ENCODE data around the gene UFSP1.

UFSP1 gene

GRCh38 chr7:100882201-100882600 lies 7.3 kb downstream of the UFSP1 start:
- DNase-seq (ENCODE audit: low read depth), result no peak

- no peak for DNase-seq (ENCODE audit: low read depth)
Measured at GRCh38 chr7:100881136-100881535, 8.4 kb downstream of the UFSP1 start.

- DNase-seq (ENCODE audit: low read depth), result no peak
Measured at GRCh38 chr7:100880645-100881044, 8.9 kb downstream of the UFSP1 start.

GRCh38 chr7:100879685-100880261 lies 9.7 kb downstream of the UFSP1 start:
- DNase-seq (ENCODE audit: low read depth), result no peak

- no peak for DNase-seq (ENCODE audit: low read depth)
Measured at GRCh38 chr7:100878685-100879084, 10.8 kb downstream of the UFSP1 start.

GRCh38 chr7:100878013-100878412 lies 11.5 kb downstream of the UFSP1 start:
- no peak for DNase-seq (ENCODE audit: low read depth)

- DNase-seq (ENCODE audit: low read depth), result no peak
Measured at GRCh38 chr7:100875356-100875751, 14.2 kb downstream of the UFSP1 start.

GRCh38 chr7:100874577-100875355 lies 14.7 kb downstream of the UFSP1 start, which contains the start of gene SRRT:
Gene SRRT, plus strand, starts transcription at chr7:100875103. Its CDS starts 488 bp downstream, at chr7:100875591.
- peak; percentile 98 for DNase-seq (ENCODE audit: low read depth)

GRCh38 chr7:100874300-100874576 lies 15.3 kb downstream of the UFSP1 start:
- DNase-seq (ENCODE audit: low read depth), result no peak

GRCh38 chr7:100873599-100874299 lies 15.8 kb downstream of the UFSP1 start:
- no peak for DNase-seq (ENCODE audit: low read depth)

GRCh38 chr7:100867776-100868485 lies 21.6 kb downstream of the UFSP1 start:
- DNase-seq (ENCODE audit: low read depth), result peak; percentile 22

GRCh38 chr7:100867040-100867775 lies 22.3 kb downstream of the UFSP1 start, which contains the start of gene TRIP6:
Gene TRIP6, plus strand, starts transcription at chr7:100867387. Its CDS starts 111 bp downstream, at chr7:100867498.
- peak; percentile 93 for DNase-seq (ENCODE audit: low read depth)

- DNase-seq (ENCODE audit: low read depth), result no peak
Measured at GRCh38 chr7:100866729-100867039, 22.8 kb downstream of the UFSP1 start.

- no peak for DNase-seq (ENCODE audit: low read depth)
Measured at GRCh38 chr7:100865938-100866728, 23.4 kb downstream of the UFSP1 start.

GRCh38 chr7:100865372-100865911 lies 24.1 kb downstream of the UFSP1 start:
- DNase-seq (ENCODE audit: low read depth), result no peak

- no peak for DNase-seq (ENCODE audit: low read depth)
Measured at GRCh38 chr7:100864263-100864845, 25.2 kb downstream of the UFSP1 start.

GRCh38 chr7:100863406-100863950 lies 26.0 kb downstream of the UFSP1 start:
- DNase-seq (ENCODE audit: low read depth), result no peak

- DNase-seq (ENCODE audit: low read depth), result no peak
Measured at GRCh38 chr7:100861616-100861985, 27.9 kb downstream of the UFSP1 start.

GRCh38 chr7:100860702-100861615 lies 28.6 kb downstream of the UFSP1 start:
- no peak for DNase-seq (ENCODE audit: low read depth)
